WTC11 (cell line): ENCODE data around the gene JAML. TPM values are rescaled to one million over a fixed set of nuclear protein-coding genes. Genes with fewer than 3 reads are reported as not detected.

Experiments used
- ATAC-seq: fragments of 200-7000 bp; cut with Tn5 transposase; 2 replicates; pipeline ENCODE4 v1.10.0; 2021; ENCODE audit warnings: mild to moderate bottlenecking, moderate library complexity
- CTCF ChIA-PET: fragments of 300-600 bp; sonication (Branson Sonifier 250); formaldehyde crosslinking; loops from one replicate; lab custom pipeline; 2021; ENCODE audit warnings: antibody characterized with exemption; lab: Charles Lee
- POLR2A ChIA-PET: fragments of 350-600 bp; sonication (Branson Sonifier 250); formaldehyde crosslinking; loops from one replicate; lab custom pipeline; 2021; ENCODE audit warnings: antibody characterized with exemption; lab: Charles Lee
- DNase-seq: peaks from one replicate; pipeline ENCODE4 v3.0.0; 2021; ENCODE audit warnings: low spot score
- H3K27ac Mint-ChIP-seq: 2 replicates; pipeline ENCODE4 v1.8.0; 2021; ENCODE audit warnings: mixed read lengths
- H3K27me3 Mint-ChIP-seq: 2 replicates; pipeline ENCODE4 v1.8.0; 2021; ENCODE audit warnings: low read depth, mild to moderate bottlenecking, moderate library complexity, mixed read lengths
- H3K36me3 Mint-ChIP-seq: 2 replicates; pipeline ENCODE4 v1.8.0; 2021; ENCODE audit warnings: mixed read lengths
- H3K4me1 Mint-ChIP-seq: 2 replicates; pipeline ENCODE4 v1.8.0; 2022; ENCODE audit warnings: mixed read lengths
- H3K4me3 Mint-ChIP-seq: 2 replicates; pipeline ENCODE4 v1.8.0; 2021; ENCODE audit warnings: mild to moderate bottlenecking, moderate library complexity, mixed read lengths
- H3K9me3 Mint-ChIP-seq: 2 replicates; pipeline ENCODE4 v1.8.0; 2021; ENCODE audit warnings: mixed read lengths
- ATF1 ChIP-seq: sonication (generic); formaldehyde crosslinking; IDR thresholded peaks from 2 replicates; pipeline ENCODE4 v1.8.1; 2023; ENCODE audit warnings: mild to moderate bottlenecking, moderate library complexity, missing genetic modification reagents
- CREB1 ChIP-seq: sonication (generic); formaldehyde crosslinking; IDR thresholded peaks from 2 replicates; pipeline ENCODE4 v1.8.0; 2023; ENCODE audit warnings: mild to moderate bottlenecking, missing genetic modification reagents
- E2F1 ChIP-seq: sonication (generic); formaldehyde crosslinking; IDR thresholded peaks from 2 replicates; pipeline ENCODE4 v1.8.0; 2022; ENCODE audit warnings: mild to moderate bottlenecking, missing genetic modification reagents
- EMX1 ChIP-seq: fragments of 250-450 bp; sonication (Bioruptor Pico); IDR thresholded peaks from 2 replicates; pipeline ENCODE4 v1.8.0; 2021; ENCODE audit warnings: mild to moderate bottlenecking
- ETV6 ChIP-seq: sonication (generic); formaldehyde crosslinking; IDR thresholded peaks from 2 replicates; pipeline ENCODE4 v1.8.1; 2022; ENCODE audit warnings: mild to moderate bottlenecking, missing genetic modification reagents
- FOXP1 ChIP-seq: sonication (generic); formaldehyde crosslinking; IDR thresholded peaks from 2 replicates; pipeline ENCODE4 v1.8.0; 2022; ENCODE audit warnings: missing genetic modification reagents, mild to moderate bottlenecking, moderate library complexity, borderline replicate concordance
- RELA ChIP-seq: sonication (generic); formaldehyde crosslinking; IDR thresholded peaks from 2 replicates; pipeline ENCODE4 v1.8.1; 2022; ENCODE audit warnings: missing genetic modification reagents, mild to moderate bottlenecking, borderline replicate concordance
- RORB ChIP-seq: fragments of 250-450 bp; sonication (Bioruptor Pico); IDR thresholded peaks from 2 replicates; pipeline ENCODE4 v1.9.0; 2021; ENCODE audit warnings: mild to moderate bottlenecking
- SOX15 ChIP-seq: fragments of 250-450 bp; sonication (Bioruptor Pico); IDR thresholded peaks from 2 replicates; pipeline ENCODE4 v1.9.0; 2021; ENCODE audit warnings: mild to moderate bottlenecking
- ZBTB21 ChIP-seq: sonication (generic); formaldehyde crosslinking; IDR thresholded peaks from 2 replicates; pipeline ENCODE4 v1.8.1; 2023; ENCODE audit warnings: mild to moderate bottlenecking, missing genetic modification reagents, borderline replicate concordance
- ZNF219 ChIP-seq: sonication (generic); formaldehyde crosslinking; IDR thresholded peaks from 2 replicates; pipeline ENCODE4 v1.8.0; 2023; ENCODE audit warnings: missing genetic modification reagents, mild to moderate bottlenecking, borderline replicate concordance
- ZNF532 ChIP-seq: fragments of 250-450 bp; sonication (Bioruptor Pico); IDR thresholded peaks from 2 replicates; pipeline ENCODE4 v1.9.0; 2021; ENCODE audit warnings: mild to moderate bottlenecking, borderline replicate concordance
- ZSCAN18 ChIP-seq: fragments of 250-450 bp; sonication (Bioruptor Pico); IDR thresholded peaks from 2 replicates; pipeline ENCODE4 v2.1.2; 2022; ENCODE audit warnings: mild to moderate bottlenecking, moderate library complexity
- total RNA-seq: library from RNA; stranded (reverse); gene quantifications from 3 replicates; pipeline ENCODE4 v1.2.3, GENCODE V29; 2021
- TF ChIP-seq, protein P1 (sequence below): sonication (generic); formaldehyde crosslinking; conservative IDR thresholded peaks from 2 replicates; pipeline ENCODE4 v1.8.1; 2023; ENCODE audit warnings: mild to moderate bottlenecking, low read depth, missing genetic modification reagents, moderate library complexity
- TF ChIP-seq, protein P2 (sequence below): sonication (generic); formaldehyde crosslinking; IDR thresholded peaks from 2 replicates; pipeline ENCODE4 v1.8.1; 2022; ENCODE audit warnings: mild to moderate bottlenecking, moderate library complexity, missing genetic modification reagents
- TF ChIP-seq, protein P3 (sequence below): fragments of 250-450 bp; sonication (Bioruptor Pico); IDR thresholded peaks from 2 replicates; pipeline ENCODE4 v1.9.0; 2021; ENCODE audit warnings: mild to moderate bottlenecking
- TF ChIP-seq, protein P4 (sequence below): sonication (generic); formaldehyde crosslinking; IDR thresholded peaks from 2 replicates; pipeline ENCODE4 v1.8.1; 2022; ENCODE audit warnings: low read depth, mild to moderate bottlenecking, moderate library complexity, missing genetic modification reagents, borderline replicate concordance
- TF ChIP-seq, protein P5 (sequence below): sonication (generic); formaldehyde crosslinking; IDR thresholded peaks from 2 replicates; pipeline ENCODE4 v1.8.1; 2022; ENCODE audit warnings: mild to moderate bottlenecking, missing genetic modification reagents, moderate library complexity, borderline replicate concordance

Gene JAML
- total RNA-seq, 1 experiment from 2014 or later = 0.24 TPM

GRCh38 chr11:118233850-118234249 lies 9.0 kb upstream of the JAML start (continued):
- TF ChIP-seq ATF1 (CRISPR knock-in tag) = no peak
- TF ChIP-seq, protein P1, sequence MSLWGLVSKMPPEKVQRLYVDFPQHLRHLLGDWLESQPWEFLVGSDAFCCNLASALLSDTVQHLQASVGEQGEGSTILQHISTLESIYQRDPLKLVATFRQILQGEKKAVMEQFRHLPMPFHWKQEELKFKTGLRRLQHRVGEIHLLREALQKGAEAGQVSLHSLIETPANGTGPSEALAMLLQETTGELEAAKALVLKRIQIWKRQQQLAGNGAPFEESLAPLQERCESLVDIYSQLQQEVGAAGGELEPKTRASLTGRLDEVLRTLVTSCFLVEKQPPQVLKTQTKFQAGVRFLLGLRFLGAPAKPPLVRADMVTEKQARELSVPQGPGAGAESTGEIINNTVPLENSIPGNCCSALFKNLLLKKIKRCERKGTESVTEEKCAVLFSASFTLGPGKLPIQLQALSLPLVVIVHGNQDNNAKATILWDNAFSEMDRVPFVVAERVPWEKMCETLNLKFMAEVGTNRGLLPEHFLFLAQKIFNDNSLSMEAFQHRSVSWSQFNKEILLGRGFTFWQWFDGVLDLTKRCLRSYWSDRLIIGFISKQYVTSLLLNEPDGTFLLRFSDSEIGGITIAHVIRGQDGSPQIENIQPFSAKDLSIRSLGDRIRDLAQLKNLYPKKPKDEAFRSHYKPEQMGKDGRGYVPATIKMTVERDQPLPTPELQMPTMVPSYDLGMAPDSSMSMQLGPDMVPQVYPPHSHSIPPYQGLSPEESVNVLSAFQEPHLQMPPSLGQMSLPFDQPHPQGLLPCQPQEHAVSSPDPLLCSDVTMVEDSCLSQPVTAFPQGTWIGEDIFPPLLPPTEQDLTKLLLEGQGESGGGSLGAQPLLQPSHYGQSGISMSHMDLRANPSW (CRISPR knock-in tag) = no peak

- POLR2A ChIA-PET = no interaction called here
- Mint-ChIP-seq H3K27ac (no peak overlapping the region), H3K4me3 (no peak overlapping the region), H3K9me3 (no peaks in the 10 kb centered on the region), H3K27me3 (peaks cover 8% of the 10 kb centered on the region), H3K4me1 (peaks cover under 1% of the 10 kb centered on the region), H3K36me3 (no peaks in the 10 kb centered on the region)
- ATAC-seq (no peak), DNase-seq (no peak)
- CTCF ChIA-PET = no interaction called here
- TF ChIP-seq RELA (CRISPR knock-in tag) (no peak), RORB (CRISPR knock-in tag) (no peak), CREB1 (no peak), FOXP1 (no peak), ZNF219 (CRISPR knock-in tag) (no peak), ZBTB21 (CRISPR knock-in tag) (no peak), EMX1 (CRISPR knock-in tag) (no peak), E2F1 (CRISPR knock-in tag) (no peak), ZNF532 (CRISPR knock-in tag) (no peak), ZSCAN18 (CRISPR knock-in tag) (no peak), SOX15 (CRISPR knock-in tag) (no peak), ETV6 (CRISPR knock-in tag) (no peak)
- TF ChIP-seq, protein P2, sequence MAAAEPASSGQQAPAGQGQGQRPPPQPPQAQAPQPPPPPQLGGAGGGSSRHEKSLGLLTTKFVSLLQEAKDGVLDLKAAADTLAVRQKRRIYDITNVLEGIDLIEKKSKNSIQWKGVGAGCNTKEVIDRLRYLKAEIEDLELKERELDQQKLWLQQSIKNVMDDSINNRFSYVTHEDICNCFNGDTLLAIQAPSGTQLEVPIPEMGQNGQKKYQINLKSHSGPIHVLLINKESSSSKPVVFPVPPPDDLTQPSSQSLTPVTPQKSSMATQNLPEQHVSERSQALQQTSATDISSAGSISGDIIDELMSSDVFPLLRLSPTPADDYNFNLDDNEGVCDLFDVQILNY (CRISPR knock-in tag) = no peak
- TF ChIP-seq, protein P3, sequence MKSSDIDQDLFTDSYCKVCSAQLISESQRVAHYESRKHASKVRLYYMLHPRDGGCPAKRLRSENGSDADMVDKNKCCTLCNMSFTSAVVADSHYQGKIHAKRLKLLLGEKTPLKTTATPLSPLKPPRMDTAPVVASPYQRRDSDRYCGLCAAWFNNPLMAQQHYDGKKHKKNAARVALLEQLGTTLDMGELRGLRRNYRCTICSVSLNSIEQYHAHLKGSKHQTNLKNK = no peak
- TF ChIP-seq, protein P4, sequence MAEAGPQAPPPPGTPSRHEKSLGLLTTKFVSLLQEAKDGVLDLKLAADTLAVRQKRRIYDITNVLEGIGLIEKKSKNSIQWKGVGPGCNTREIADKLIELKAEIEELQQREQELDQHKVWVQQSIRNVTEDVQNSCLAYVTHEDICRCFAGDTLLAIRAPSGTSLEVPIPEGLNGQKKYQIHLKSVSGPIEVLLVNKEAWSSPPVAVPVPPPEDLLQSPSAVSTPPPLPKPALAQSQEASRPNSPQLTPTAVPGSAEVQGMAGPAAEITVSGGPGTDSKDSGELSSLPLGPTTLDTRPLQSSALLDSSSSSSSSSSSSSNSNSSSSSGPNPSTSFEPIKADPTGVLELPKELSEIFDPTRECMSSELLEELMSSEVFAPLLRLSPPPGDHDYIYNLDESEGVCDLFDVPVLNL (CRISPR knock-in tag) = no peak
- TF ChIP-seq, protein P1 (CRISPR knock-in tag) = no peak
- TF ChIP-seq, protein P5, sequence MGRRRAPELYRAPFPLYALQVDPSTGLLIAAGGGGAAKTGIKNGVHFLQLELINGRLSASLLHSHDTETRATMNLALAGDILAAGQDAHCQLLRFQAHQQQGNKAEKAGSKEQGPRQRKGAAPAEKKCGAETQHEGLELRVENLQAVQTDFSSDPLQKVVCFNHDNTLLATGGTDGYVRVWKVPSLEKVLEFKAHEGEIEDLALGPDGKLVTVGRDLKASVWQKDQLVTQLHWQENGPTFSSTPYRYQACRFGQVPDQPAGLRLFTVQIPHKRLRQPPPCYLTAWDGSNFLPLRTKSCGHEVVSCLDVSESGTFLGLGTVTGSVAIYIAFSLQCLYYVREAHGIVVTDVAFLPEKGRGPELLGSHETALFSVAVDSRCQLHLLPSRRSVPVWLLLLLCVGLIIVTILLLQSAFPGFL (CRISPR knock-in tag) = no peak
Observed at GRCh38 chr11:118233377-118233776, 8.6 kb upstream of the JAML start.
